Measurements from ENCODE around the gene DEPDC5.
"Not testable (repeated sequence)": the region's sequence is repeated elsewhere in the genome, so short reads cannot be mapped to it uniquely, and the experiment has no call there.

Gene DEPDC5

GRCh38 chr22:31753634-31754501 is at the start of gene DEPDC5:
Gene DEPDC5 (plus strand): TSS chr22:31754019. CDS start chr22:31754922, 903 bp downstream.
- peak; percentile 98 for DNase-seq (ENCODE audit: low spot score)

GRCh38 chr22:31707519-31707918 is 46.3 kb upstream of the DEPDC5 start:
- no peak for DNase-seq (ENCODE audit: low spot score)

- not testable (repeated sequence) for DNase-seq (ENCODE audit: low spot score)
These were observed 42.6 kb upstream of the DEPDC5 start for GRCh38 chr22:31711226-31711625.

- no peak for DNase-seq (ENCODE audit: low spot score)
These were observed 38.6 kb upstream of the DEPDC5 start for GRCh38 chr22:31715147-31715778.

- DNase-seq (ENCODE audit: low spot score) = no peak
These were observed 33.9 kb upstream of the DEPDC5 start for GRCh38 chr22:31719850-31720471.

- DNase-seq (ENCODE audit: low spot score) = no peak
These were observed 30.1 kb upstream of the DEPDC5 start for GRCh38 chr22:31723723-31724122.

GRCh38 chr22:31726692-31727091 is 27.1 kb upstream of the DEPDC5 start:
- no peak for DNase-seq (ENCODE audit: low spot score)

GRCh38 chr22:31728857-31729256 is 25.0 kb upstream of the DEPDC5 start:
- no peak for DNase-seq (ENCODE audit: low spot score)

GRCh38 chr22:31730344-31730711 is 23.5 kb upstream of the DEPDC5 start:
- DNase-seq (ENCODE audit: low spot score) = no peak

GRCh38 chr22:31732089-31732829 is 21.6 kb upstream of the DEPDC5 start:
- DNase-seq (ENCODE audit: low spot score) = no peak

GRCh38 chr22:31733580-31734079 is 20.2 kb upstream of the DEPDC5 start:
- DNase-seq (ENCODE audit: low spot score) = no peak

GRCh38 chr22:31734512-31734911 is 19.3 kb upstream of the DEPDC5 start:
- DNase-seq (ENCODE audit: low spot score) = peak; percentile 77

GRCh38 chr22:31736458-31736857 is 17.4 kb upstream of the DEPDC5 start:
- no peak for DNase-seq (ENCODE audit: low spot score)

GRCh38 chr22:31737932-31738331 is 15.9 kb upstream of the DEPDC5 start:
- no peak for DNase-seq (ENCODE audit: low spot score)

- no peak for DNase-seq (ENCODE audit: low spot score)
These were observed 15.3 kb upstream of the DEPDC5 start for GRCh38 chr22:31738566-31738965.

GRCh38 chr22:31739795-31740201 is 14.0 kb upstream of the DEPDC5 start:
- no peak for DNase-seq (ENCODE audit: low spot score)

GRCh38 chr22:31740314-31740713 is 13.5 kb upstream of the DEPDC5 start:
- not testable (repeated sequence) for DNase-seq (ENCODE audit: low spot score)

GRCh38 chr22:31742115-31742514 is 11.7 kb upstream of the DEPDC5 start:
- DNase-seq (ENCODE audit: low spot score) = peak; percentile 7

- no peak for DNase-seq (ENCODE audit: low spot score)
These were observed 11.1 kb upstream of the DEPDC5 start for GRCh38 chr22:31742682-31743081.

- no peak for DNase-seq (ENCODE audit: low spot score)
These were observed 9.9 kb upstream of the DEPDC5 start for GRCh38 chr22:31743871-31744270.

- no peak for DNase-seq (ENCODE audit: low spot score)
These were observed 6.4 kb upstream of the DEPDC5 start for GRCh38 chr22:31747441-31747840.

GRCh38 chr22:31748490-31748889 is 5.3 kb upstream of the DEPDC5 start:
- peak; percentile 24 for DNase-seq (ENCODE audit: low spot score)

Measured in kidney tubule cell (primary cell).